Measurements from ENCODE around the gene C18orf63.

DNA sequence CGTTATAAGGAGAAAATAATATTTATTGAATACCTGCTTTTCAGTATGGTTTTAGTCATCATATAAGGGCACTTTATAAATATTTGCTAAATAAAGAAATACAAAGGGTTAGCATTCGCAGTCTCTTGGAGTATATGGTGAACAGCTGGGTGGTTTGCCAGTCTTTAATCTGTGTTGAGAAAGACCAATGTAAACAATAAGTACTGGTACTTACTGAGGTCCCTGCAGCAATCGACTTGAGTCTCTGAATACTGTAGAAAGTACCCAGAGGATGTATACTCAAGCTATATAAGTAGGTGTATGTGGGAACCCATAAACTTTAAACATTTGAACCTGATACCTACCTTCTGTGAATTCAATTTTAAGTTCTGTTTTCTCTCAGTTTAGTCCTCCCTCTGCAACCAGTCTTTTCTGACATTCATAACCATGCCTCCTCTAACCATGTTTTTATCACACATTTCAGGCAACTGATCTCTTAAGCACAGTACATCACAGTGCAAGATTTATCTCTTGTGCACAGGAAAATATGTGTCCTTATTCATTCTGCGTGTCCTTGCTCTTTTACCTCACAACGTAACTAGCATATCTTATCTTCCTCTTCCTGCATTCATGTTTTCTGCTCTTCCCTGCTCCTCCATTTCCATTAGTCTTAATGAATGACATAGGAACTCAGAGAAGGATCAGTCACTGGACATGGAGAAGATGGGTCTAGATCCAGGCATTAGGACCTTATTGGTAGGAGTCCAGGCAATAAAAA is 21.7 kb downstream of the C18orf63 start:
- TF ChIP-seq SP1 (IDR thresholded peaks at IDR 0.05) (no peak), TAF1 (conservative IDR thresholded peaks at IDR 0.05) (no peak), JUND (IDR thresholded peaks at IDR 0.05) (no peak), CTCF (IDR thresholded peaks at IDR 0.05; ENCODE audit: low read depth, low read length, missing input control) (no peak), EGR1 (IDR thresholded peaks at IDR 0.05; ENCODE audit: low read depth in 2 of 2) (no peak)

Measured in liver (tissue), 3 donors.